Measurements from ENCODE around the gene WBP2. TPM values are rescaled to one million over a fixed set of nuclear protein-coding genes. Genes with fewer than 3 reads are reported as not detected.
A peak's percentile ranks its signal among the peaks of the same experiment; 100 is the strongest.

WBP2 gene
- 10 to 100 TPM; 44.9 to 63.2 (median 62.9) TPM for total RNA-seq

- Histone ChIP-seq H3K27ac (peak within 1 kb of the TSS; percentile 99), H3K27me3 (no peaks in the 10 kb centered on the region), H3K4me3 (peak within 1 kb of the TSS; percentile 87 to 99 (median 91)), H3K36me3 (no peaks in the 10 kb centered on the region), H3K4me1 (peaks cover 0 to 9% of the 10 kb centered on the region in 2 donors), H3K9me3 (no peaks in the 10 kb centered on the region)
- peak; percentile 99 to 100 (median 99) for TF ChIP-seq POLR2AphosphoS5 (IDR thresholded peaks at IDR 0.05)
- TF ChIP-seq POLR2A (IDR thresholded peaks at IDR 0.05), result peak; percentile 99
- TF ChIP-seq, protein P1, sequence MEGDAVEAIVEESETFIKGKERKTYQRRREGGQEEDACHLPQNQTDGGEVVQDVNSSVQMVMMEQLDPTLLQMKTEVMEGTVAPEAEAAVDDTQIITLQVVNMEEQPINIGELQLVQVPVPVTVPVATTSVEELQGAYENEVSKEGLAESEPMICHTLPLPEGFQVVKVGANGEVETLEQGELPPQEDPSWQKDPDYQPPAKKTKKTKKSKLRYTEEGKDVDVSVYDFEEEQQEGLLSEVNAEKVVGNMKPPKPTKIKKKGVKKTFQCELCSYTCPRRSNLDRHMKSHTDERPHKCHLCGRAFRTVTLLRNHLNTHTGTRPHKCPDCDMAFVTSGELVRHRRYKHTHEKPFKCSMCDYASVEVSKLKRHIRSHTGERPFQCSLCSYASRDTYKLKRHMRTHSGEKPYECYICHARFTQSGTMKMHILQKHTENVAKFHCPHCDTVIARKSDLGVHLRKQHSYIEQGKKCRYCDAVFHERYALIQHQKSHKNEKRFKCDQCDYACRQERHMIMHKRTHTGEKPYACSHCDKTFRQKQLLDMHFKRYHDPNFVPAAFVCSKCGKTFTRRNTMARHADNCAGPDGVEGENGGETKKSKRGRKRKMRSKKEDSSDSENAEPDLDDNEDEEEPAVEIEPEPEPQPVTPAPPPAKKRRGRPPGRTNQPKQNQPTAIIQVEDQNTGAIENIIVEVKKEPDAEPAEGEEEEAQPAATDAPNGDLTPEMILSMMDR (IDR thresholded peaks at IDR 0.05), result peak; percentile 6 to 56 (median 19)
- peak; percentile 98 to 100 for DNase-seq (ENCODE audit: low spot score in 2 of 2)
- intact Hi-C loops (cut with DNase I; ENCODE audit: low total_unique reads), result no loop called here
Observed at GRCh38 chr17:75855310-75856061, at the start of gene WBP2. WBP2 (minus strand) TSS chr17:75855335; CDS start chr17:75855297, 38 bp downstream.

DNA sequence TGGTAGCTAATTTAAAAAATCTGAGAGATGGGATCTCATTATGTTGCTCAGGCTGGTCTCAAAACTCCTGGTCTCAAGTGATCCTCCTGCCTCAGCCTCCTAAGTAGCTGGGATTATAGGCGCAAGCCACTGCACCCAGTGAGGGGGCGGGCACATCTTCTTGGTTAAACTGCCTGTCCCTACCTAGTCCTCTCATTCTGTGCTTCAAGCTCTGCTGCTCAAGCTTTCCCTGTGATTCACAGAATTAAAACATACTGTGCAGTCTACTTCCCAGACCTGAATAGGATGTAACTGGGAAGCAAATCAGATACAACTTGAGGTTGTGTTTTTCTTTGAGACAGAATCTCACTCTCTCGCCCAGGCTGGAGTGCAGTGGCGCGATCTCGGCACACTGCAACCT lies 47.3 kb upstream of the WBP2 start:
- H3K36me3 ChIP-seq, result no peaks in the 10 kb centered on the region
- H3K27me3 ChIP-seq, result no peaks in the 10 kb centered on the region
- no peak for DNase-seq (ENCODE audit: low spot score in 2 of 2)
- no peak overlapping the region for H3K4me3 ChIP-seq
- no peak for TF ChIP-seq POLR2AphosphoS5 (IDR thresholded peaks at IDR 0.05)
- TF ChIP-seq, protein P1 (IDR thresholded peaks at IDR 0.05), result no peak
- peaks cover 0 to 6% of the 10 kb centered on the region in 2 donors for H3K4me1 ChIP-seq
- H3K27ac ChIP-seq, result no peak overlapping the region
- H3K9me3 ChIP-seq, result no peaks in the 10 kb centered on the region
- intact Hi-C loops (cut with DNase I; ENCODE audit: low total_unique reads), result no loop called here

DNA sequence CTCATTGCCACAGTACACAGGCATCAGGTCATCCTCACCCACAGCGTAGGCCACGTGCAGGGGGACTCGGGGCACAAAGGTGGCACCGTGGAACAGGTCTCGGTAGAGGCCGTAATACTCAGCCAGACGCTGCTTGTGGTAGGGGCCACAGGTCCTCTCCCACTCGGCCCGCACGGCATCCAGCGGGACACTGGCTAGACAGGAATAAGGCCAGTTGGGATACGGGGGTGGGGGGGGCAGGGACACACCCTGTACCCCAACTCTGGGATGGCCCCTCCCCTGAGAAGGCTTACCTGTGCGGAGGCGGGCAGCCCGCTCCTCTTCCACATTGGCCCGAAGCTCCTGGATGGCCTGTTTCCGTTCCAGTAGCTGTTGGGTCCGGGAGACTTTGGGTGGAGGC lies 46.6 kb upstream of the WBP2 start:
- Histone ChIP-seq H3K27ac (no peak overlapping the region), H3K9me3 (no peaks in the 10 kb centered on the region), H3K36me3 (no peaks in the 10 kb centered on the region), H3K27me3 (no peaks in the 10 kb centered on the region), H3K4me1 (peaks cover 0 to 6% of the 10 kb centered on the region in 2 donors), H3K4me3 (no peak overlapping the region)
- intact Hi-C loops (cut with DNase I; ENCODE audit: low total_unique reads), result no loop called here
- TF ChIP-seq POLR2AphosphoS5 (IDR thresholded peaks at IDR 0.05) (no peak), POLR2A (IDR thresholded peaks at IDR 0.05) (no peak)
- TF ChIP-seq, protein P1 (IDR thresholded peaks at IDR 0.05), result no peak
- no peak for DNase-seq (ENCODE audit: low spot score in 2 of 2)

DNA sequence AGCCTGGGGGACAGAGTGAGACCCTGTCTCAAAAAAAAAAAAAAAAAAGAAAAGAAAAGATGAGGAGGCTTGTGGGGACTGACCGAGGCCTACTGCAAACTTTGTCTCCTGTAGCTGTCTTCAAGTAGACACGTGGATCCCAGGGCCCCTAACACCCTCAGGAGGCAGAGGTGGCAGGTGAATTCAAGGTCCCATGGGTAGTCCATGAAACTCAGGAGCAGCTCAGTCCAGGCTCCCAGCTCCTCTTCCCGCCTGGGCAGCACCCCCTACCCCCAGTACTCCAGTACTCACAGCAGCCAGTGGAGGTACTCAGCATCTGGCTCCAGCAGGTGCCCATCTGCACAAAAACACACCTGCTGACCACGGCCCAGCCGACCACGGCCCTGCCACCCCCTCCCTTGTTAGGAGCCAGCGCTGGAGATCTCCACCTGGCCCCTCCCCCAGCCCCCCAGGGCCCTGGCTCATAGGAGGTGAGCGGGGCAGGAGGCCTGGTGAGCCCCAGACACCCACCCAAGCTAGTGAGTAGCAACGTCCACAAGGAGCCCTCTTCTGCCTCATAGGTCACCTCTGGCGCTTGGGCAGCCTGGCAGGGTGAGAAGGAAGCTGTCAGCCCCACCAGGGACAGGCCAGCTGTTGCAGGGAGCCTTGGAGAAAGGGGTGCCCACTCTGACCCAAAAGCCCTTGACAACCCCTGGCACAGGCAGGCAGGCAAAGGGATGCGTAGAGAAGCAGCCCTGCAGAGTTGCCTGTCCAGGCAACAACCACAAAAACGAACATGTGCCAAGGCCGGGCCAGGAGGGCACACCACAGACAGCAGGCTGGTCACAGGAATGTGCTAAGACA lies 45.8 kb upstream of the WBP2 start:
- TF ChIP-seq, protein P1 (IDR thresholded peaks at IDR 0.05), result no peak
- no peak for TF ChIP-seq POLR2A (IDR thresholded peaks at IDR 0.05)
- no peak for TF ChIP-seq POLR2AphosphoS5 (IDR thresholded peaks at IDR 0.05)
- Histone ChIP-seq H3K27me3 (no peaks in the 10 kb centered on the region), H3K4me3 (no peak overlapping the region), H3K27ac (no peak overlapping the region), H3K36me3 (no peaks in the 10 kb centered on the region), H3K4me1 (peaks cover 0 to 7% of the 10 kb centered on the region in 2 donors), H3K9me3 (no peaks in the 10 kb centered on the region)
- intact Hi-C loops (cut with DNase I; ENCODE audit: low total_unique reads), result no loop called here
- no peak for DNase-seq (ENCODE audit: low spot score in 2 of 2)

Measured in breast epithelium (tissue), 4 donors.